Esophagus squamous epithelium (tissue), 5 donors: Measurements from ENCODE around the gene RFC5. TPM values are rescaled to one million over a fixed set of nuclear protein-coding genes. Genes with fewer than 3 reads are reported as not detected.
"Not testable (repeated sequence)": the region's sequence is repeated elsewhere in the genome, so short reads cannot be mapped to it uniquely, and the experiment has no call there.

ENCODE experiments used
- DNase-seq: peaks from one replicate; lab custom pipeline; 2025; lab: John Stamatoyannopoulos, UW
- H3K27ac ChIP-seq, 4 donors: fragments of 200-600 bp; sonication (generic); one replicate each; pipeline ENCODE4 v1.5.1; 2016 to 2019; ENCODE audit warnings: mild to moderate bottlenecking in 1 of 4
- H3K27me3 ChIP-seq, 4 donors: fragments of 200-600 bp; sonication (generic); 1 replicate in 3 of 4; 2 replicates in 1 of 4; pipeline versions ENCODE4 v1.5.1 to v1.6.0; 2017 to 2021; ENCODE audit warnings: antibody characterized with exemption in 1 of 4
- H3K36me3 ChIP-seq, 3 donors: fragments of 200-600 bp; sonication (generic); one replicate each; pipeline ENCODE4 v1.5.1; 2016 to 2019
- H3K4me1 ChIP-seq, 3 donors: fragments of 200-600 bp; sonication (generic); one replicate each; pipeline ENCODE4 v1.5.1; 2017 to 2019
- H3K4me3 ChIP-seq, 4 donors: fragments of 200-600 bp; sonication (generic); 1 replicate in 3 of 4; 2 replicates in 1 of 4; pipeline ENCODE4 v1.5.1; 2016 to 2019; ENCODE audit warnings: mild to moderate bottlenecking in 2 of 4, moderate library complexity in 1 of 4
- H3K9me3 ChIP-seq, 3 donors: fragments of 200-600 bp; sonication (generic); one replicate each; pipeline ENCODE4 v1.5.1; 2016 to 2019
- POLR2A ChIP-seq, 4 donors: fragments of 450-650 bp; IDR thresholded peaks; one replicate each; pipeline ENCODE4 v1.6.1; 2017; ENCODE audit warnings: antibody characterized with exemption in 4 of 4, mild to moderate bottlenecking in 4 of 4, moderate library complexity in 3 of 4
- WGBS, 2 donors: methylation state at CpG; one replicate each; pipeline ENCODE4 v1.1.5; 2018; 5-methylcytosine and 5-hydroxymethylcytosine counted together
- intact Hi-C: fragments of 100-400 bp; cut with DNase I; formaldehyde crosslinking; loops from one replicate; pipeline ENCODE4 v1.15.0; 2022
- small RNA-seq, 4 donors: library from RNA; depleted of rRNA; stranded (forward); fragments of <200 nt; gene quantifications; one replicate each; pipeline ENCODE3, GENCODE V24; 2016
- total RNA-seq, 4 donors: library from RNA; depleted of rRNA; stranded (reverse); fragments of >200 nt; gene quantifications; one replicate each; pipeline ENCODE4 v1.1.0, GENCODE V29; 2016
- TF ChIP-seq, protein P1 (sequence below), 6 experiments: fragments of 450-650 bp in 4 of 6; fragments of 200-600 bp in 2 of 6; sonication (generic) in 2 of 6; IDR thresholded peaks; one replicate each; pipeline ENCODE4 v1.5.1; 2016 to 2019; ENCODE audit warnings: antibody characterized with exemption in 6 of 6, mild to moderate bottlenecking in 4 of 6, moderate library complexity in 4 of 6
- donor health status: DM: yes; HTN: yes; CAD: no.

RFC5 gene
- total RNA-seq, 4 donors from 2014 or later = 11.5 to 32.2 (median 19.1) TPM

DNA sequence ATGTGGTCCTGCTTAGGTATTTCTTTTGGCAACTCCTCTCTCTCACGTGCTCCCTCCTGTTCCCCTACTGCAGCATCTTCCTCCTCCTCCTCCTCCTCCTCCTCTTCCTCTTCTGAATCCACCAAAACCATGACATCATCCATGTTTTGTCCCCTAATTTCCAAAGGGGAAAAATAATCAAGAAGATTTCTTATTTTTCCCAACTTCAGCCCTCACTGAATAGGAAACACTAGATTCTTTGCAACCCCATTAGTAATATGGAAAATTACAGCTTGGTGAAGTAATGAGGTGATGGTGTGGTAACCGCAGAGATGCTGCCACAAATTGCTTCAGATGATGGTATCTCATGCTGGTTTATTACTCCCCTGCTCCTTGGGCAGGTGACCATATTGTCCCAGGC lies 51.9 kb downstream of the RFC5 start:
- Histone ChIP-seq H3K9me3 (no peaks in the 10 kb centered on the region), H3K27me3 (no peaks in the 10 kb centered on the region), H3K4me1 (peaks cover under 1 to 7% (median 2%) of the 10 kb centered on the region in 3 donors), H3K36me3 (peaks cover 0 to 26% (median 0%) of the 10 kb centered on the region in 3 donors), H3K27ac (no peak overlapping the region), H3K4me3 (no peak overlapping the region)
- 72 to 93% methylated on average over 2 of the region's 2 CpGs for WGBS, 2 donors
- DNase-seq = no peak
- TF ChIP-seq, protein P1, sequence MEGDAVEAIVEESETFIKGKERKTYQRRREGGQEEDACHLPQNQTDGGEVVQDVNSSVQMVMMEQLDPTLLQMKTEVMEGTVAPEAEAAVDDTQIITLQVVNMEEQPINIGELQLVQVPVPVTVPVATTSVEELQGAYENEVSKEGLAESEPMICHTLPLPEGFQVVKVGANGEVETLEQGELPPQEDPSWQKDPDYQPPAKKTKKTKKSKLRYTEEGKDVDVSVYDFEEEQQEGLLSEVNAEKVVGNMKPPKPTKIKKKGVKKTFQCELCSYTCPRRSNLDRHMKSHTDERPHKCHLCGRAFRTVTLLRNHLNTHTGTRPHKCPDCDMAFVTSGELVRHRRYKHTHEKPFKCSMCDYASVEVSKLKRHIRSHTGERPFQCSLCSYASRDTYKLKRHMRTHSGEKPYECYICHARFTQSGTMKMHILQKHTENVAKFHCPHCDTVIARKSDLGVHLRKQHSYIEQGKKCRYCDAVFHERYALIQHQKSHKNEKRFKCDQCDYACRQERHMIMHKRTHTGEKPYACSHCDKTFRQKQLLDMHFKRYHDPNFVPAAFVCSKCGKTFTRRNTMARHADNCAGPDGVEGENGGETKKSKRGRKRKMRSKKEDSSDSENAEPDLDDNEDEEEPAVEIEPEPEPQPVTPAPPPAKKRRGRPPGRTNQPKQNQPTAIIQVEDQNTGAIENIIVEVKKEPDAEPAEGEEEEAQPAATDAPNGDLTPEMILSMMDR (IDR thresholded peaks at IDR 0.05) = no peak
- no peak for TF ChIP-seq POLR2A (IDR thresholded peaks at IDR 0.05)
- intact Hi-C loops = no loop called here

GRCh38 chr12:118070650-118071049 lies 54.1 kb downstream of the RFC5 start:
- TF ChIP-seq, protein P1 (IDR thresholded peaks at IDR 0.05) = no peak
- TF ChIP-seq POLR2A (IDR thresholded peaks at IDR 0.05) = no peak
- H3K27me3 ChIP-seq = no peaks in the 10 kb centered on the region
- intact Hi-C loops = no loop called here
- 81 to 82% methylated on average over 3 of the region's 3 CpGs for WGBS, 2 donors
- peaks cover 0 to 30% (median 0%) of the 10 kb centered on the region in 3 donors for H3K36me3 ChIP-seq
- no peaks in the 10 kb centered on the region for H3K4me1 ChIP-seq
- no peak overlapping the region for H3K27ac ChIP-seq
- DNase-seq = no peak
- H3K4me3 ChIP-seq = no peak overlapping the region
- H3K9me3 ChIP-seq = no peaks in the 10 kb centered on the region

DNA sequence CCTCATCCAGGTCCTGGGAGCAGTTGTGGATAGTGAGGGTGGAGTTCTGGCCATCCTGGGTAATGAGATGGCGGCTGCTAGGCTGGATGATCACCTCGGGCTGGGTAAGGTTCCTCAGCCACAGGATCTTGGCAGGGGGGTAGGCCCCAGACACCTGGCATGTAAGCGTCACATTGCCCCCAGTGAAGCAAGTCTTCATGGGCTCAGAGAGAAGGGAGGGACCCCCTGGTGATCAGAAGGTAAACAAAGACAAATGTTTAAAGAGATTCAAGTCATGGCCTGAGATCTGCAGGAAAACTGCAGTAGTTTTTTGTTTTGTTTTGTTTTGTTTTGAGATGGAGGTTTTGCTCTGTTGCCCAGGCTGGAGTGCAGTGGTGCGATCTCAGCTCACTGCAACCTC lies 57.3 kb downstream of the RFC5 start:
- WGBS, 2 donors = 88 to 92% methylated on average over 4 of the region's 4 CpGs
- Histone ChIP-seq H3K27ac (no peak overlapping the region), H3K27me3 (no peaks in the 10 kb centered on the region), H3K4me1 (no peaks in the 10 kb centered on the region), H3K36me3 (peaks cover 0 to 54% (median 0%) of the 10 kb centered on the region in 3 donors), H3K4me3 (no peak overlapping the region), H3K9me3 (no peaks in the 10 kb centered on the region)
- no peak for DNase-seq
- no peak for TF ChIP-seq POLR2A (IDR thresholded peaks at IDR 0.05)
- TF ChIP-seq, protein P1 (IDR thresholded peaks at IDR 0.05) = no peak
- intact Hi-C loops = no loop called here

- H3K27me3 ChIP-seq, H3K27ac ChIP-seq, H3K9me3 ChIP-seq, H3K4me1 ChIP-seq, H3K4me3 ChIP-seq, DNase-seq, intact Hi-C loops: not testable (repeated sequence)
- 91 to 97% methylated on average over 6 to 9 of the region's 9 CpGs for WGBS, 2 donors
- peaks cover 0 to 68% (median 0%) of the 10 kb centered on the region in 3 donors for H3K36me3 ChIP-seq
Measured at GRCh38 chr12:118081521-118081920, 65.0 kb downstream of the RFC5 start.

Small RNA genes within 50 kb of the gene (small RNA-seq; reads per million reads assigned to genes)
- 0 reads per million in 4 donors for gene AC131159.1

Other genes with a start within 250 kb of the RFC5 start
- gene KSR2, start 47.7 kb upstream of the RFC5 start, total RNA-seq = under 1 TPM; under 0.01 to 0.13 (median 0.03) TPM
- gene WSB2, start 44.5 kb downstream of the RFC5 start, total RNA-seq = 10 to 100 TPM; 67.5 to 79.5 (median 74.1) TPM
- 10 to 100 TPM; 11.9 to 47.1 (median 25.8) TPM for gene VSIG10, start 87.3 kb downstream of the RFC5 start, total RNA-seq
- gene PEBP1, start 119.4 kb downstream of the RFC5 start, total RNA-seq = 100 to 1,000 TPM; 166 to 237 (median 192) TPM